Lower leg skin (tissue), 3 donors: ENCODE results near the gene TFDP2.

ENCODE experiments used
- POLR2A ChIP-seq, 2 donors: fragments of 450-650 bp; IDR thresholded peaks; one replicate each; pipeline ENCODE4 v1.6.1; 2016 to 2017; ENCODE audit warnings: antibody characterized with exemption in 2 of 2, mild to moderate bottlenecking in 1 of 2, moderate library complexity in 1 of 2
- TF ChIP-seq, protein P1 (sequence below), 3 donors: fragments of 450-650 bp; IDR thresholded peaks; one replicate each; pipeline ENCODE4 v1.5.1; 2016; ENCODE audit warnings: antibody characterized with exemption in 3 of 3, mild to moderate bottlenecking in 3 of 3, moderate library complexity in 2 of 3

DNA sequence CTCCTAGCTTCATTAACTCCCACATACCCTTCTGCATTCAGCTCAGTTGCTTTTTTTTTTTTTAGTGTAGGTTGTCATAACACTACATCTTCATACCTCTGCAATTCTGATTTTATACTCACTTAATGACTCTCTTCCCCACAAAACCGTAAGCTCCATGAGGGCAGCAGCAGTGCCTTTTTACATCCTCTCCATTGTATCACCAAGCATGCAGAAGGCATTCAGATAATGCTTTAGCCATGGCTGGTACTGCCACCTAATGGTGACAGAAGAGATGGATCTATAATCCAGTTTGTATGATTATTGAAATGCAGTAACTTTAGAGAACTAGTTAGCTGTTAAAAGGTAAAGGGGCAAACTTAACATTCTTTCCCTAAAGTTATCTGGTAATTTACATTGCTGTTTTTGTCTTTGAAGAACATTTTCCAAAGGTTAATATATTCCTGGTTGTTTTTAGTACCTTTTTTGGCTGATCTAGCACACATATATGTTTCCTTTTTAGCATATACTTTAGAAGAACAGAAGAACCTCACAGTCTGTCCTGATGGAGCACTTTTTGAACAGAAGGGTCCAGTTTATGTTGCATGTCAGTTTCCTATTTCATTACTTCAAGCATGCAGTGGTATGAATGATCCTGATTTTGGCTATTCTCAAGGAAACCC is 236.1 kb downstream of the TFDP2 start:
- TF ChIP-seq, protein P1, sequence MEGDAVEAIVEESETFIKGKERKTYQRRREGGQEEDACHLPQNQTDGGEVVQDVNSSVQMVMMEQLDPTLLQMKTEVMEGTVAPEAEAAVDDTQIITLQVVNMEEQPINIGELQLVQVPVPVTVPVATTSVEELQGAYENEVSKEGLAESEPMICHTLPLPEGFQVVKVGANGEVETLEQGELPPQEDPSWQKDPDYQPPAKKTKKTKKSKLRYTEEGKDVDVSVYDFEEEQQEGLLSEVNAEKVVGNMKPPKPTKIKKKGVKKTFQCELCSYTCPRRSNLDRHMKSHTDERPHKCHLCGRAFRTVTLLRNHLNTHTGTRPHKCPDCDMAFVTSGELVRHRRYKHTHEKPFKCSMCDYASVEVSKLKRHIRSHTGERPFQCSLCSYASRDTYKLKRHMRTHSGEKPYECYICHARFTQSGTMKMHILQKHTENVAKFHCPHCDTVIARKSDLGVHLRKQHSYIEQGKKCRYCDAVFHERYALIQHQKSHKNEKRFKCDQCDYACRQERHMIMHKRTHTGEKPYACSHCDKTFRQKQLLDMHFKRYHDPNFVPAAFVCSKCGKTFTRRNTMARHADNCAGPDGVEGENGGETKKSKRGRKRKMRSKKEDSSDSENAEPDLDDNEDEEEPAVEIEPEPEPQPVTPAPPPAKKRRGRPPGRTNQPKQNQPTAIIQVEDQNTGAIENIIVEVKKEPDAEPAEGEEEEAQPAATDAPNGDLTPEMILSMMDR (IDR thresholded peaks at IDR 0.05): peak in 1 of 3 donors; percentile 46
- no peak for TF ChIP-seq POLR2A (IDR thresholded peaks at IDR 0.05)
